H1 (cell line): Measurements from ENCODE around the gene STARD3. TPM values are rescaled to one million over a fixed set of nuclear protein-coding genes. Genes with fewer than 3 reads are reported as not detected.

ENCODE experiments used
- CTCF ChIA-PET: fragments of 300-600 bp; sonication (Branson Sonifier 250); formaldehyde crosslinking; loops from one replicate; lab custom pipeline; 2021; ENCODE audit not compliant: partially characterized antibody; lab: Charles Lee
- POLR2A ChIA-PET: fragments of 300-600 bp; sonication (Branson Sonifier 250); formaldehyde crosslinking; loops from one replicate; lab custom pipeline; 2021; ENCODE audit warnings: inconsistent platforms; ENCODE audit not compliant: partially characterized antibody; lab: Charles Lee
- DNase-seq, 2 experiments: peaks; one replicate each; pipeline versions ENCODE4 v3.0.0 to v3.0.0-alpha.2; 2010 to 2022; ENCODE audit warnings: low spot score in 2 of 2, low read depth in 1 of 2, mixed read lengths in 1 of 2
- FAIRE-seq: peaks from 2 replicates; lab custom pipeline; 2011; peaks lifted over from hg19 to GRCh38; lab: Jason Lieb, UNC
- H2AFZ ChIP-seq: 2 replicates; pipeline ENCODE4 v1.8.1; 2012; ENCODE audit warnings: low read length, inconsistent platforms
- H2AK5ac ChIP-seq: 2 replicates; pipeline ENCODE4 v1.6.1; 2013; ENCODE audit warnings: low read depth, low read length
- H2BK120ac ChIP-seq: replicated peaks from 2 replicates; pipeline ENCODE3; 2013; ENCODE audit warnings: low read depth, low read length, inconsistent platforms
- H2BK12ac ChIP-seq: 2 replicates; pipeline ENCODE4 v1.6.1; 2013; ENCODE audit warnings: low read depth, low read length
- H2BK15ac ChIP-seq: 2 replicates; pipeline ENCODE4 v1.6.1; 2013; ENCODE audit warnings: low read length
- H2BK20ac ChIP-seq: 2 replicates; pipeline ENCODE4 v1.6.1; 2013; ENCODE audit warnings: low read length
- H2BK5ac ChIP-seq: 2 replicates; pipeline ENCODE4 v1.6.1; 2013; ENCODE audit warnings: low read depth, low read length
- H3K14ac ChIP-seq: 2 replicates; pipeline ENCODE4 v1.6.1; 2013; ENCODE audit warnings: inconsistent platforms; ENCODE audit not compliant: insufficient read length
- H3K18ac ChIP-seq: 2 replicates; pipeline ENCODE4 v1.6.1; 2013; ENCODE audit warnings: low read length; ENCODE audit errors: extremely low read depth
- H3K23ac ChIP-seq: 2 replicates; pipeline ENCODE4 v1.6.1; 2013; ENCODE audit warnings: inconsistent platforms; ENCODE audit not compliant: insufficient read length
- H3K23me2 ChIP-seq: 2 replicates; pipeline ENCODE4 v1.6.1; 2013; ENCODE audit warnings: low read depth, low read length
- H3K27ac ChIP-seq: 2 replicates; pipeline ENCODE4 v1.6.1; 2011; ENCODE audit warnings: low read depth, low read length, inconsistent platforms
- H3K27me3 ChIP-seq, 4 experiments: replicated peaks in 1 of 4; 1 replicate in 1 of 4; 2 replicates in 3 of 4; pipeline versions ENCODE4 v1.6.1 to v1.8.1; 2011 to 2013; ENCODE audit warnings: low read length in 3 of 4, mild to moderate bottlenecking in 3 of 4, inconsistent platforms in 2 of 4, mixed read lengths in 2 of 4, moderate library complexity in 1 of 4; ENCODE audit not compliant: control insufficient read depth in 3 of 4, insufficient read depth in 3 of 4; ENCODE audit errors: extremely low read depth in 1 of 4
- H3K36me3 ChIP-seq, 4 experiments: 2 replicates each; pipeline versions ENCODE4 v1.6.1 to v1.8.1; 2011 to 2013; ENCODE audit warnings: mild to moderate bottlenecking in 4 of 4, low read length in 3 of 4, moderate library complexity in 2 of 4, control low read depth in 1 of 4, inconsistent platforms in 1 of 4; ENCODE audit not compliant: insufficient read depth in 4 of 4, control insufficient read depth in 2 of 4
- H3K4ac ChIP-seq: replicated peaks from 2 replicates; pipeline ENCODE3; 2013; ENCODE audit warnings: low read length, low read depth, mixed read lengths, inconsistent platforms; ENCODE audit not compliant: insufficient read length
- H3K4me1 ChIP-seq, 4 experiments: replicated peaks in 1 of 4; 1 replicate in 1 of 4; 2 replicates in 3 of 4; pipeline versions ENCODE4 v1.6.1 to v1.8.1; 2011 to 2013; ENCODE audit warnings: low read length in 3 of 4, inconsistent platforms in 2 of 4, mixed read lengths in 1 of 4; ENCODE audit not compliant: insufficient read depth in 4 of 4, control insufficient read depth in 3 of 4
- H3K4me2 ChIP-seq, 2 experiments: 2 replicates each; pipeline versions ENCODE4 v1.6.1 to v1.8.1; 2011 to 2013; ENCODE audit warnings: low read depth in 2 of 2, low read length in 2 of 2, control low read depth in 1 of 2, inconsistent platforms in 1 of 2, mild to moderate bottlenecking in 1 of 2; ENCODE audit not compliant: insufficient read depth in 1 of 2
- H3K4me3 ChIP-seq, 4 experiments: fragments of 200-600, 300-600 bp in 1 of 4; sonication (generic), shearing (Covaris generic), sonication (Bioruptor Twin) in 1 of 4; 2 replicates each; pipeline versions ENCODE4 v1.5.1 to v1.8.1; 2011 to 2016; ENCODE audit warnings: low read length in 4 of 4, low read depth in 3 of 4, control low read depth in 2 of 4, inconsistent platforms in 2 of 4, mild to moderate bottlenecking in 2 of 4, mixed read lengths in 1 of 4, moderate library complexity in 1 of 4; ENCODE audit not compliant: insufficient read depth in 2 of 4; ENCODE audit errors: extremely low read depth in 1 of 4
- H3K56ac ChIP-seq: replicated peaks from 2 replicates; pipeline ENCODE3; 2013; ENCODE audit warnings: low read depth, mild to moderate bottlenecking, mixed read lengths, low read length, inconsistent platforms; ENCODE audit not compliant: insufficient read length
- H3K79me1 ChIP-seq: 2 replicates; pipeline ENCODE4 v1.6.1; 2013; ENCODE audit warnings: low read depth, low read length, control low read depth
- H3K79me2 ChIP-seq, 2 experiments: 2 replicates each; pipeline versions ENCODE4 v1.6.1 to v1.8.1; 2012 to 2013; ENCODE audit warnings: low read length in 2 of 2, mild to moderate bottlenecking in 2 of 2, inconsistent platforms in 1 of 2; ENCODE audit not compliant: insufficient read depth in 2 of 2, control insufficient read depth in 1 of 2
- H3K9ac ChIP-seq, 4 experiments: replicated peaks in 1 of 4; 1 replicate in 1 of 4; 2 replicates in 3 of 4; pipeline versions ENCODE4 v1.6.1 to v1.8.1; 2011 to 2013; ENCODE audit warnings: low read depth in 3 of 4, low read length in 3 of 4, control low read depth in 2 of 4, mild to moderate bottlenecking in 2 of 4, moderate library complexity in 2 of 4, inconsistent platforms in 1 of 4; ENCODE audit errors: extremely low read depth in 1 of 4
- H3K9me3 ChIP-seq, 2 experiments: 2 replicates each; pipeline versions ENCODE4 v1.6.1 to v1.8.1; 2012 to 2013; ENCODE audit warnings: mild to moderate bottlenecking in 2 of 2, moderate library complexity in 2 of 2, control low read depth in 1 of 2, inconsistent platforms in 1 of 2, low read depth in 1 of 2, low read length in 1 of 2, mixed read lengths in 1 of 2; ENCODE audit not compliant: insufficient read depth in 2 of 2
- H4K20me1 ChIP-seq, 2 experiments: replicated peaks in 1 of 2; 2 replicates each; pipeline versions ENCODE3 to v1.8.1; 2011 to 2013; ENCODE audit warnings: inconsistent platforms in 2 of 2, low read length in 2 of 2, mild to moderate bottlenecking in 1 of 2; ENCODE audit not compliant: insufficient read depth in 2 of 2, control insufficient read depth in 1 of 2
- H4K5ac ChIP-seq: 2 replicates; pipeline ENCODE4 v1.6.1; 2013; ENCODE audit warnings: low read length, low read depth, mixed read lengths, inconsistent platforms; ENCODE audit not compliant: insufficient read length
- H4K8ac ChIP-seq: 2 replicates; pipeline ENCODE4 v1.8.0; 2013; ENCODE audit warnings: mild to moderate bottlenecking, moderate library complexity, low read length, inconsistent platforms; ENCODE audit not compliant: insufficient read depth; ENCODE audit errors: extremely low read depth
- H4K91ac ChIP-seq: replicated peaks from 2 replicates; pipeline ENCODE3; 2013; ENCODE audit warnings: low read length, mixed read lengths, inconsistent platforms; ENCODE audit not compliant: insufficient read length
- ATF2 ChIP-seq: IDR thresholded peaks from 2 replicates; pipeline ENCODE4 v1.6.1; 2012; ENCODE audit warnings: low read length, inconsistent platforms
- BACH1 ChIP-seq: IDR thresholded peaks from 2 replicates; pipeline ENCODE4 v1.6.1; 2012; ENCODE audit warnings: low read length, improper control_type of control experiment
- BRCA1 ChIP-seq: IDR thresholded peaks from 2 replicates; pipeline ENCODE4 v1.6.1; 2012; ENCODE audit warnings: low read depth, low read length, improper control_type of control experiment
- CBX5 ChIP-seq: fragments of 300-800, 300-1000 bp; sonication (generic); IDR thresholded peaks from 2 replicates; pipeline ENCODE4 v1.7.1; 2016; ENCODE audit warnings: antibody characterized with exemption, low read length, low read depth
- CBX8 ChIP-seq: fragments of 300-800, 300-1000 bp; sonication (generic); IDR thresholded peaks from 2 replicates; pipeline ENCODE4 v1.7.1; 2016; ENCODE audit warnings: low read depth, low read length, borderline replicate concordance
- CEBPB ChIP-seq: IDR thresholded peaks from 2 replicates; pipeline ENCODE4 v1.6.1; 2012; ENCODE audit warnings: low read depth, low read length
- EZH2 ChIP-seq: fragments of 200-600 bp; sonication (generic); IDR thresholded peaks from 2 replicates; pipeline ENCODE4 v1.7.1; 2012; ENCODE audit warnings: low read depth, mild to moderate bottlenecking, moderate library complexity, low read length, inconsistent platforms; ENCODE audit not compliant: severe bottlenecking
- POU5F1 ChIP-seq: IDR thresholded peaks from 2 replicates; pipeline ENCODE4 v1.6.1; 2011; ENCODE audit warnings: low read depth, mild to moderate bottlenecking, low read length, moderate library complexity
- RNF2 ChIP-seq: fragments of 200-900, 300-1000 bp; sonication (generic); IDR thresholded peaks from 2 replicates; pipeline ENCODE4 v1.7.1; 2016; ENCODE audit warnings: borderline replicate concordance, low read depth, mild to moderate bottlenecking, antibody characterized with exemption, low read length; ENCODE audit not compliant: poor library complexity, severe bottlenecking; ENCODE audit errors: missing control alignments
- SAP30 ChIP-seq: fragments of 300-600 bp; sonication (generic); IDR thresholded peaks from 2 replicates; pipeline ENCODE4 v1.7.1; 2012; ENCODE audit warnings: low read length, moderate library complexity, mild to moderate bottlenecking, inconsistent platforms; ENCODE audit not compliant: insufficient read depth, insufficient replicate concordance
- TEAD4 ChIP-seq: IDR thresholded peaks from 2 replicates; pipeline ENCODE4 v1.6.1; 2012; ENCODE audit warnings: low read depth, low read length, inconsistent platforms, mixed read lengths
- WGBS, 2 experiments: shearing (Covaris generic) in 1 of 2; methylation state at CpG; one replicate each; pipeline versions ENCODE4 v1.1.6 to v1.1.7; 2013 to 2015; ENCODE audit warnings: low lambda C conversion rate in 2 of 2, mixed read lengths in 2 of 2, inconsistent platforms in 1 of 2, low coverage in 1 of 2, missing lambda C conversion rate in 1 of 2; ENCODE audit not compliant: insufficient replicate concordance in 2 of 2, insufficient coverage in 1 of 2, insufficient read length in 1 of 2; ENCODE audit errors: extremely low coverage in 1 of 2, missing lambda C conversion rate in 1 of 2; 5-methylcytosine and 5-hydroxymethylcytosine counted together
- polyA plus RNA-seq, 7 experiments: library from polyadenylated mRNA; depleted of rRNA in 3 of 7; stranded (reverse) in 5 of 7; unstranded in 2 of 7; fragments of >200 nt in 5 of 7; fragments of 200-250 nt in 2 of 7; gene quantifications; 1 replicate in 5 of 7; 2 replicates in 1 of 7; 4 replicates in 1 of 7; pipeline versions ENCODE4 v1.2.1 to v1.2.3, GENCODE V29; 2011 to 2013; ENCODE audit warnings: missing spikeins in 2 of 7, mixed read lengths in 2 of 7
- total RNA-seq: library from RNA; stranded (reverse); fragmentation: NEBNext Ultra II Directional; extraction: Animal tissue kit (Norgen Biotek cat#: 25700); gene quantifications from 2 replicates; pipeline ENCODE4 v1.2.1, GENCODE V29; 2021

The STARD3 gene
- total and polyA plus RNA-seq, 2 of the 8 experiments (the other 6 are each of a cell fraction or from before 2014, with no cell fraction given) = 47.6 to 80.3 TPM

GRCh38 chr17:39598630-39599003, 38.3 kb upstream of the STARD3 start:
- 7% methylated on average over 17 of the region's 17 CpGs; no CpG with 5 or more reads in 1 of the 2 experiments for WGBS, 2 experiments
- Histone ChIP-seq H4K91ac (no peak overlapping the region), H3K36me3 (peaks cover 0 to 2% (median 0%) of the 10 kb centered on the region in 4 experiments; a peak in 1 of 8 replicates), H2BK15ac (no peak overlapping the region), H3K79me1 (no peaks in the 10 kb centered on the region), H3K79me2 (no peaks in the 10 kb centered on the region), H4K8ac (no peak overlapping the region), H3K9ac (no peak overlapping the region), H3K27ac (no peak overlapping the region), H3K4me1 (peaks cover 5 to 44% (median 32%) of the 10 kb centered on the region in 4 experiments), H2AFZ (no peak overlapping the region), H3K18ac (no peak overlapping the region), H3K27me3 (peaks cover 80 to 100% (median 97%) of the 10 kb centered on the region in 4 experiments), H2AK5ac (no peak overlapping the region), H3K23ac (no peak overlapping the region), H2BK20ac (no peak overlapping the region), H2BK12ac (no peak overlapping the region), H3K4me2 (peak overlapping the region in 1 of 2 experiments; percentile 68; a peak in 2 of 4 replicates), H3K4me3 (peak overlapping the region in 1 of 4 experiments; percentile 30; a peak in 1 of 8 replicates), H3K4ac (no peak overlapping the region), H4K5ac (no peak overlapping the region), H3K9me3 (no peaks in the 10 kb centered on the region), H2BK120ac (no peak overlapping the region), H3K23me2 (peaks cover 3% of the 10 kb centered on the region; the same call in 1 of the 2 replicates), H3K14ac (no peak overlapping the region), H2BK5ac (no peak overlapping the region), H4K20me1 (peaks cover 6 to 21% of the 10 kb centered on the region in 2 experiments), H3K56ac (no peak overlapping the region)
- ChIA-PET CTCF (interaction anchor here (1.3 to 4.8 kb wide), 6 partner anchors 18 to 51 kb away, joined by 3 to 20 read pairs (median 8); no protein-coding TSS in a partner anchor), POLR2A (interaction anchor here (0.8 to 2.4 kb wide), 2 partner anchors 8 to 10 kb away, joined by 3 to 15 read pairs; no protein-coding TSS in a partner anchor)
- DNase-seq = peak in 1 of 2 experiments; percentile 47
- no peak for FAIRE-seq
- TF ChIP-seq POU5F1 (no peak), BACH1 (no peak), CBX5 (no peak), EZH2 (peak; percentile 67), TEAD4 (no peak), RNF2 (peak; percentile 76), BRCA1 (no peak), SAP30 (no peak), CEBPB (no peak), CBX8 (peak; percentile 71; the same call in 1 of the 2 replicates), ATF2 (no peak)
